GM06990 (cell line): Measurements from ENCODE around the gene PTPN7.

ENCODE experiments used
- DNase-seq: peaks from one replicate; pipeline ENCODE4 v3.0.0-alpha.2; 2011; ENCODE audit not compliant: insufficient read length; ENCODE audit errors: extremely low read depth
- H3K27me3 ChIP-seq: replicated peaks from 2 replicates; pipeline ENCODE4 v1.6.0; 2011; ENCODE audit warnings: low read length; ENCODE audit not compliant: control insufficient read depth, insufficient read depth
- H3K36me3 ChIP-seq: 2 replicates; pipeline ENCODE4 v1.5.1; 2011; ENCODE audit warnings: low read length; ENCODE audit not compliant: control insufficient read depth, insufficient read depth
- H3K4me3 ChIP-seq: replicated peaks from 2 replicates; pipeline ENCODE4 v1.5.1; 2011; ENCODE audit warnings: low read depth, mild to moderate bottlenecking, control low read depth, low read length
- CTCF ChIP-seq: IDR thresholded peaks from 2 replicates; pipeline ENCODE4 v1.5.1; 2011; ENCODE audit warnings: low read length, control low read depth, mild to moderate bottlenecking, inconsistent platforms; ENCODE audit not compliant: insufficient read depth, poor library complexity, severe bottlenecking

The PTPN7 gene

GRCh38 chr1:202200112-202200548 is 39.7 kb upstream of the PTPN7 start:
- Histone ChIP-seq H3K36me3 (no peaks in the 10 kb centered on the region), H3K4me3 (no peak overlapping the region), H3K27me3 (peaks cover 1% of the 10 kb centered on the region; the same call in 1 of the 2 replicates)
- no peak for DNase-seq
- no peak for TF ChIP-seq CTCF

- TF ChIP-seq CTCF: no peak
- Histone ChIP-seq H3K36me3 (no peaks in the 10 kb centered on the region), H3K4me3 (no peak overlapping the region), H3K27me3 (peaks cover 1% of the 10 kb centered on the region; the same call in 1 of the 2 replicates)
- DNase-seq: no peak
Measured at GRCh38 chr1:202199040-202199889, 38.9 kb upstream of the PTPN7 start.

GRCh38 chr1:202198366-202198724 is 37.9 kb upstream of the PTPN7 start:
- Histone ChIP-seq H3K4me3 (no peak overlapping the region), H3K36me3 (no peaks in the 10 kb centered on the region), H3K27me3 (peaks cover 3% of the 10 kb centered on the region; the same call in 1 of the 2 replicates)
- TF ChIP-seq CTCF: no peak
- DNase-seq: no peak

GRCh38 chr1:202197653-202198365 is 37.4 kb upstream of the PTPN7 start:
- no peak for TF ChIP-seq CTCF
- Histone ChIP-seq H3K27me3 (peaks cover 7% of the 10 kb centered on the region; the same call in 1 of the 2 replicates), H3K4me3 (no peak overlapping the region), H3K36me3 (no peaks in the 10 kb centered on the region)
- DNase-seq: no peak

GRCh38 chr1:202194328-202194648 is 33.9 kb upstream of the PTPN7 start:
- no peak for DNase-seq
- peaks cover 7% of the 10 kb centered on the region for H3K27me3 ChIP-seq
- no peak for TF ChIP-seq CTCF
- H3K4me3 ChIP-seq: no peak overlapping the region
- no peaks in the 10 kb centered on the region for H3K36me3 ChIP-seq
